ENCODE measurements around the gene BTBD10.

BTBD10 gene

DNA sequence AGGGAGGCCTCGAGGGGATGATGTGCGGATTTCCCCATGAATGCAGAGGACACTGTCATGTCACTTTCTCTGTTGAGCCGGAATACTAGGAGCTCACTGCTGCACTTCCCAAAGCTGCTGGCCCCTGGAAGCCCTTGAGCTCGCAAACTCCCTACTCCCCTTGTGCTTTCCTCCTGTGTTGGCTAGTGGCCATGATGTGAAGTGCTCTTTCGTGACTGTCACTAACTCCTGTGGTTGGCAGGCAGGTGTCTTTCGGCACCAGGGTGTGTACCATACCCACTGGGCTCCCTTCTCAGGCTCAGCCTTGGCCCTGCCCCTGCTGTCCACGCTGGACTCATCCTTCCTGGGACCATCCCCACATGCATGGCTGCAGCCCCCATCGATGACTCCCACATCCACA lies 86.2 kb downstream of the BTBD10 start:
- H3K9me3 ChIP-seq (replicated peaks; ENCODE audit: insufficient read depth, low read length), result no peaks in the 10 kb centered on the region
- H4K20me1 ChIP-seq (ENCODE audit: insufficient read depth, low read length), result no peaks in the 10 kb centered on the region
- no peaks in the 10 kb centered on the region for H3F3A ChIP-seq (ENCODE audit: insufficient read depth, low read length)
- H3K4me3 ChIP-seq (ENCODE audit: low read length), result no peak overlapping the region
- no peak overlapping the region for H2AFZ ChIP-seq (ENCODE audit: low read length)
- no peak overlapping the region for H3K4me2 ChIP-seq (ENCODE audit: low read depth, low read length)
- no peak overlapping the region for H3K27ac ChIP-seq (ENCODE audit: low read length)
- H3K36me3 ChIP-seq (replicated peaks; ENCODE audit: insufficient read depth, low read length), result no peaks in the 10 kb centered on the region
- no peak overlapping the region for H3K9ac ChIP-seq (ENCODE audit: low read length)
- H3K4me1 ChIP-seq (ENCODE audit: low read length), result no peaks in the 10 kb centered on the region
- no peaks in the 10 kb centered on the region for H3K9me2 ChIP-seq (replicated peaks; ENCODE audit: insufficient read depth, low read length)
- DNase-seq, result no peak
- TF ChIP-seq, protein P1, sequence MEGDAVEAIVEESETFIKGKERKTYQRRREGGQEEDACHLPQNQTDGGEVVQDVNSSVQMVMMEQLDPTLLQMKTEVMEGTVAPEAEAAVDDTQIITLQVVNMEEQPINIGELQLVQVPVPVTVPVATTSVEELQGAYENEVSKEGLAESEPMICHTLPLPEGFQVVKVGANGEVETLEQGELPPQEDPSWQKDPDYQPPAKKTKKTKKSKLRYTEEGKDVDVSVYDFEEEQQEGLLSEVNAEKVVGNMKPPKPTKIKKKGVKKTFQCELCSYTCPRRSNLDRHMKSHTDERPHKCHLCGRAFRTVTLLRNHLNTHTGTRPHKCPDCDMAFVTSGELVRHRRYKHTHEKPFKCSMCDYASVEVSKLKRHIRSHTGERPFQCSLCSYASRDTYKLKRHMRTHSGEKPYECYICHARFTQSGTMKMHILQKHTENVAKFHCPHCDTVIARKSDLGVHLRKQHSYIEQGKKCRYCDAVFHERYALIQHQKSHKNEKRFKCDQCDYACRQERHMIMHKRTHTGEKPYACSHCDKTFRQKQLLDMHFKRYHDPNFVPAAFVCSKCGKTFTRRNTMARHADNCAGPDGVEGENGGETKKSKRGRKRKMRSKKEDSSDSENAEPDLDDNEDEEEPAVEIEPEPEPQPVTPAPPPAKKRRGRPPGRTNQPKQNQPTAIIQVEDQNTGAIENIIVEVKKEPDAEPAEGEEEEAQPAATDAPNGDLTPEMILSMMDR (IDR thresholded peaks at IDR 0.05; ENCODE audit: low read length), result no peak
- TF ChIP-seq EZH2 (optimal IDR thresholded peaks at IDR 0.05; ENCODE audit: low read depth, low read length) (no peak), EZH2phosphoT487 (IDR thresholded peaks at IDR 0.05; ENCODE audit: low read length) (no peak)
- no peaks in the 10 kb centered on the region for H3K79me2 ChIP-seq (ENCODE audit: low read length)
- no peaks in the 10 kb centered on the region for H3K27me3 ChIP-seq (replicated peaks; ENCODE audit: insufficient read depth, low read length)

DNA sequence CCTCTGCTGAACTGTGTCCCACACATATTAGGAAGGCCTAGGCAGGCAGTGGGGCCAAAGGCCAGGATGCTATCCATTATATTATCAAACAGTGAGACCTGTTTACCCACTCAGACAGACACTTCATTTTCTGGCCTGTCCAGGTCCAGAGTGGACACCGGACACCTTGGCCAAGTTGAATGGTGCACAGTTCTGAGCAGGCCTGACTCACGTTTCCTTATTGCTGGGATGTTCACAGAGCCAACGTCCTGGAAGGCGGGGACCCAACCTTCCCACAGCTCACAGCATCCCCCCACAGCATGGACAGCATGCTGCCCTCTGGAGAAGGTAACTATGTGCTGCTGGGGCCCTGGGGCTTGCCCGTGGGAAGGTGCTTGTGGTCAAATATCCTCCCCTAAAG lies 86.6 kb downstream of the BTBD10 start:
- no peak overlapping the region for H3K4me3 ChIP-seq (ENCODE audit: low read length)
- H2AFZ ChIP-seq (ENCODE audit: low read length), result no peak overlapping the region
- no peaks in the 10 kb centered on the region for H3K27me3 ChIP-seq (replicated peaks; ENCODE audit: insufficient read depth, low read length)
- H3K9me3 ChIP-seq (replicated peaks; ENCODE audit: insufficient read depth, low read length), result no peaks in the 10 kb centered on the region
- no peaks in the 10 kb centered on the region for H4K20me1 ChIP-seq (ENCODE audit: insufficient read depth, low read length)
- no peaks in the 10 kb centered on the region for H3F3A ChIP-seq (ENCODE audit: insufficient read depth, low read length)
- no peaks in the 10 kb centered on the region for H3K4me1 ChIP-seq (ENCODE audit: low read length)
- H3K79me2 ChIP-seq (ENCODE audit: low read length), result no peaks in the 10 kb centered on the region
- TF ChIP-seq EZH2 (optimal IDR thresholded peaks at IDR 0.05; ENCODE audit: low read depth, low read length) (no peak), EZH2phosphoT487 (IDR thresholded peaks at IDR 0.05; ENCODE audit: low read length) (no peak)
- TF ChIP-seq, protein P1 (IDR thresholded peaks at IDR 0.05; ENCODE audit: low read length), result no peak
- H3K4me2 ChIP-seq (ENCODE audit: low read depth, low read length), result no peak overlapping the region
- no peaks in the 10 kb centered on the region for H3K9me2 ChIP-seq (replicated peaks; ENCODE audit: insufficient read depth, low read length)
- DNase-seq, result no peak
- H3K27ac ChIP-seq (ENCODE audit: low read length), result no peak overlapping the region
- no peak overlapping the region for H3K9ac ChIP-seq (ENCODE audit: low read length)
- no peaks in the 10 kb centered on the region for H3K36me3 ChIP-seq (replicated peaks; ENCODE audit: insufficient read depth, low read length)

DNA sequence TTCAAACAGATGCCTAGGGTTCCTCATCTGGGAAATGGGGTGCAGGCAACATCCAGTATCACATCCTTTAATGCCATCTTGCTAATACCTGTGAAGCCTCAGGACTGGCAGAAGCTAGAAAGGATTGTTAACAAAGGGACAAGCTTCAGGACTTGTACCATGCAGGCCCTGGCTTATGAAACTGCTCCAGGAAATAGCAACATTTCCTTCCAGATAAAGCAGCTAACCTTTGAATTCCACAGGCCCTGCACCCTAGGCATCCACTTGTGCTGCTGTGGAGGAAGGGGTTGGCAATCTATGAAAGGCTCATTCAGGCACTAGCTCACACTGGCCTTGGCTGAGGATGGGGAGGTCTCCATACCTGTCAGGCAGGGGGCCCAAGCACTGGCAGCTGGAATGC lies 87.2 kb downstream of the BTBD10 start:
- Histone ChIP-seq H3K27me3 (replicated peaks; ENCODE audit: insufficient read depth, low read length) (no peaks in the 10 kb centered on the region), H3K9me3 (replicated peaks; ENCODE audit: insufficient read depth, low read length) (no peaks in the 10 kb centered on the region), H3K9ac (ENCODE audit: low read length) (no peak overlapping the region), H3K4me1 (ENCODE audit: low read length) (no peaks in the 10 kb centered on the region), H2AFZ (ENCODE audit: low read length) (no peak overlapping the region), H3K36me3 (replicated peaks; ENCODE audit: insufficient read depth, low read length) (no peaks in the 10 kb centered on the region), H3F3A (ENCODE audit: insufficient read depth, low read length) (no peaks in the 10 kb centered on the region), H3K9me2 (replicated peaks; ENCODE audit: insufficient read depth, low read length) (no peaks in the 10 kb centered on the region), H4K20me1 (ENCODE audit: insufficient read depth, low read length) (no peaks in the 10 kb centered on the region), H3K27ac (ENCODE audit: low read length) (no peak overlapping the region), H3K4me3 (ENCODE audit: low read length) (no peak overlapping the region), H3K79me2 (ENCODE audit: low read length) (no peaks in the 10 kb centered on the region), H3K4me2 (ENCODE audit: low read depth, low read length) (no peak overlapping the region)
- DNase-seq, result no peak
- TF ChIP-seq EZH2phosphoT487 (IDR thresholded peaks at IDR 0.05; ENCODE audit: low read length), result no peak
- TF ChIP-seq, protein P1 (IDR thresholded peaks at IDR 0.05; ENCODE audit: low read length), result no peak
- TF ChIP-seq EZH2 (optimal IDR thresholded peaks at IDR 0.05; ENCODE audit: low read depth, low read length), result no peak
